ENCODE results near the gene SERPINI2.

The SERPINI2 gene

DNA sequence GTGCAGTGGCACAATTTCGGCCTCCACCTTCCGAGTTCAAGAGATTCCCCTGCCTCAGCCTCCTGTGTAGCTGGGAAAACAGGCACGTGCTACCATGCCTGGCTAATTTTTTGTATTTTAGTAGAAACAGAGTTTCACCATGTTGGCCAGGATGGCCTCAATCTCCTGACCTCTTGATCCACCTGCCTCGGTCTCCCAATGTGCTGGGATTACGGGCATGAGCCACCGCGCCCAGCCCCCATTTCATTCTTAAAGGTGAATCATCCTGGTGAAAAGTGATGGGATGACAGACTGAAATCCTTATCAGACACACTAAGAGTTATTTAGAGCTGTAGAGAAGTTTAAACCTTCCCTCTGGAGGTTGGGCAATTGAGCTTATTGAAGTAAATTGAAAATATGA lies 24.1 kb upstream of the SERPINI2 start:
- no peaks in the 10 kb centered on the region for H3K36me3 ChIP-seq (ENCODE audit: low read length)
- H3K9me2 ChIP-seq (replicated peaks; ENCODE audit: insufficient read depth, low read length) = no peaks in the 10 kb centered on the region
- H3K4me3 ChIP-seq (ENCODE audit: insufficient read depth, low read length, poor library complexity, severe bottlenecking) = no peak overlapping the region
- no peaks in the 10 kb centered on the region for H3F3A ChIP-seq (ENCODE audit: insufficient read depth)
- no peak overlapping the region for H3K9ac ChIP-seq (ENCODE audit: low read length)
- no peaks in the 10 kb centered on the region for H4K20me1 ChIP-seq (ENCODE audit: low read depth, low read length)
- TF ChIP-seq, protein P1, sequence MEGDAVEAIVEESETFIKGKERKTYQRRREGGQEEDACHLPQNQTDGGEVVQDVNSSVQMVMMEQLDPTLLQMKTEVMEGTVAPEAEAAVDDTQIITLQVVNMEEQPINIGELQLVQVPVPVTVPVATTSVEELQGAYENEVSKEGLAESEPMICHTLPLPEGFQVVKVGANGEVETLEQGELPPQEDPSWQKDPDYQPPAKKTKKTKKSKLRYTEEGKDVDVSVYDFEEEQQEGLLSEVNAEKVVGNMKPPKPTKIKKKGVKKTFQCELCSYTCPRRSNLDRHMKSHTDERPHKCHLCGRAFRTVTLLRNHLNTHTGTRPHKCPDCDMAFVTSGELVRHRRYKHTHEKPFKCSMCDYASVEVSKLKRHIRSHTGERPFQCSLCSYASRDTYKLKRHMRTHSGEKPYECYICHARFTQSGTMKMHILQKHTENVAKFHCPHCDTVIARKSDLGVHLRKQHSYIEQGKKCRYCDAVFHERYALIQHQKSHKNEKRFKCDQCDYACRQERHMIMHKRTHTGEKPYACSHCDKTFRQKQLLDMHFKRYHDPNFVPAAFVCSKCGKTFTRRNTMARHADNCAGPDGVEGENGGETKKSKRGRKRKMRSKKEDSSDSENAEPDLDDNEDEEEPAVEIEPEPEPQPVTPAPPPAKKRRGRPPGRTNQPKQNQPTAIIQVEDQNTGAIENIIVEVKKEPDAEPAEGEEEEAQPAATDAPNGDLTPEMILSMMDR (IDR thresholded peaks at IDR 0.05; ENCODE audit: insufficient read depth, low read length, poor library complexity, severe bottlenecking) = no peak
- no peak for TF ChIP-seq EZH2phosphoT487 (conservative IDR thresholded peaks at IDR 0.05; ENCODE audit: low read length)
- H3K27ac ChIP-seq (ENCODE audit: low read depth, low read length) = no peak overlapping the region
- no peaks in the 10 kb centered on the region for H3K9me3 ChIP-seq (ENCODE audit: insufficient read depth, low read length)
- no peaks in the 10 kb centered on the region for H3K27me3 ChIP-seq (ENCODE audit: low read length)
- H2AFZ ChIP-seq (ENCODE audit: low read depth, low read length, severe bottlenecking) = no peak overlapping the region
- no peaks in the 10 kb centered on the region for H3K79me2 ChIP-seq (ENCODE audit: insufficient read depth, low read length)
- H3K4me2 ChIP-seq (ENCODE audit: low read depth, low read length, poor library complexity, severe bottlenecking) = no peak overlapping the region

DNA sequence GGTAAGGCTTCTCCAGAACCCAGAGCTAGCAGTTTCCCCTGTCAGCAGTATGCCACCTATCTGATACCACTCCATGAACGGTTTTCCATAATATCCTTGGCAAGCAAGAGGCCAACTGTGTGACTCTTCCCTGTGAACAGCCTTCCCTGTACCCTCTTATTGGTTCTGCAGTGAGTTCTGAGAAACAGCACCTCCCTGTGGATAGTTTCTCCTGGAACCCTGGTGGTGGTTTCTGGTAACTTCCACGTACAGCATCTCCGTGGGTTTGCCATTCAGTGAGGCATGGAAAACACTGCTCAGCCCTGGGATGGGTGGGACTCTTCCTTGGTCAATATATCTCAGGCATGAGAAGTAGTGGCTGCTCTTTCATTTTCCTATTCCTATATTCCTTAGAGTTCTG lies 19.4 kb upstream of the SERPINI2 start:
- Histone ChIP-seq H3K4me3 (ENCODE audit: insufficient read depth, low read length, poor library complexity, severe bottlenecking) (no peak overlapping the region), H3K9ac (ENCODE audit: low read length) (no peak overlapping the region), H3K4me2 (ENCODE audit: low read depth, low read length, poor library complexity, severe bottlenecking) (no peak overlapping the region), H3K79me2 (ENCODE audit: insufficient read depth, low read length) (no peaks in the 10 kb centered on the region), H2AFZ (ENCODE audit: low read depth, low read length, severe bottlenecking) (no peak overlapping the region), H3K27ac (ENCODE audit: low read depth, low read length) (no peak overlapping the region), H4K20me1 (ENCODE audit: low read depth, low read length) (no peaks in the 10 kb centered on the region), H3K9me3 (ENCODE audit: insufficient read depth, low read length) (no peaks in the 10 kb centered on the region), H3K36me3 (ENCODE audit: low read length) (no peaks in the 10 kb centered on the region), H3K27me3 (ENCODE audit: low read length) (no peaks in the 10 kb centered on the region), H3F3A (ENCODE audit: insufficient read depth) (no peaks in the 10 kb centered on the region), H3K9me2 (replicated peaks; ENCODE audit: insufficient read depth, low read length) (no peaks in the 10 kb centered on the region)
- no peak for TF ChIP-seq EZH2phosphoT487 (conservative IDR thresholded peaks at IDR 0.05; ENCODE audit: low read length)
- TF ChIP-seq, protein P1 (IDR thresholded peaks at IDR 0.05; ENCODE audit: insufficient read depth, low read length, poor library complexity, severe bottlenecking) = no peak

DNA sequence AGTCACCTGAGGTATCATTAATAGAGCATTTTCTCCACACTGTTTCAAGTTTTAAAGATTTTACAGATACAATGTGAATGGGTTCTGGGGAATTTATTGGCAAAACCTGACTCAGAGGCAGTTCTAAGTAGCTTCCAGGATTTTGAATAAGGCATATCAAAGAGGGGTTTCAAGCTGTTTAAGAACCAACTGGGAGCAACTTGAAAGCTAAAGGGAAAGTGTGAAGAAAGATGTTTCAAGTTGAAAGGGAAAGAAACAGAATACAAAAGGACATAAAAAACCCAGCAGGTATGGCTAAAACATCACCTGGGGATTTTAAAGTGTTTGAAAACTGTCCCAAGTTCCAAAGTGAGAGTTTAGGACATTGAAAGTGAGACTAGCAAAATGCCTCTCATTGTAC lies 17.8 kb upstream of the SERPINI2 start:
- Histone ChIP-seq H3K9me2 (replicated peaks; ENCODE audit: insufficient read depth, low read length) (no peaks in the 10 kb centered on the region), H3K9ac (ENCODE audit: low read length) (no peak overlapping the region), H3K36me3 (ENCODE audit: low read length) (no peaks in the 10 kb centered on the region), H3K4me2 (ENCODE audit: low read depth, low read length, poor library complexity, severe bottlenecking) (no peak overlapping the region), H3K9me3 (ENCODE audit: insufficient read depth, low read length) (no peaks in the 10 kb centered on the region), H2AFZ (ENCODE audit: low read depth, low read length, severe bottlenecking) (no peak overlapping the region), H4K20me1 (ENCODE audit: low read depth, low read length) (no peaks in the 10 kb centered on the region), H3K4me3 (ENCODE audit: insufficient read depth, low read length, poor library complexity, severe bottlenecking) (no peak overlapping the region), H3K79me2 (ENCODE audit: insufficient read depth, low read length) (no peaks in the 10 kb centered on the region), H3K27me3 (ENCODE audit: low read length) (no peaks in the 10 kb centered on the region), H3F3A (ENCODE audit: insufficient read depth) (no peaks in the 10 kb centered on the region), H3K27ac (ENCODE audit: low read depth, low read length) (no peak overlapping the region)
- no peak for TF ChIP-seq EZH2phosphoT487 (conservative IDR thresholded peaks at IDR 0.05; ENCODE audit: low read length)
- TF ChIP-seq, protein P1 (IDR thresholded peaks at IDR 0.05; ENCODE audit: insufficient read depth, low read length, poor library complexity, severe bottlenecking) = no peak
